ENCODE measurements around the gene SNRNP200.

SNRNP200 gene

DNA sequence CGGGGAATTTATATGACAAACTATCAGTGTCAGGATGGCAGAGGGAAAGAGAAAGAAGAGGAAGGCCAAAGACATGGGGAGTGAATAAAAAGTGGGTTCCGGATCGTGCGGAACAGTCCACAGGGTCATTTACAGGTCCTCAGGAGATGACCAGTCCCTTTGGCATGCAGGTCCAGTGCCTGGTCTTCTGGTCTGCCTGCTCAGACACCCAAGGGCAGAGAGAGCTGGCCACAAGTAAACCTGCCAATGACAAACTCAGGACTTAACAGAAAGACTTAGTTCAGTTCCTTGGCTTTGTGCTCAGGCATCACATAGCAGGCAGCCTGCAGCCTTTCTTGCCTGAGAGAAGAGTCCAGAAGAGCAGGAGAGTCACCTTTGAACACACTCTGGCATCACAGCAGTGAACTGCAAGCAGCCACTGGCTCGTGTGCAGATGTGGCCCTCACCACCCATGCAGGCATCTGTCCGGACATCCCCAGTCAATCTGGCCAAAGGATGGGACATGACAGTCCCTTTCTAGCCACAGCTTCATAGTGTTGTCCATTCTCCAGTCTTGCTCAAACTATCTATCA, 53.5 kb downstream of the SNRNP200 start:
- no peak for DNase-seq (ENCODE audit: low spot score)

- DNase-seq (ENCODE audit: low spot score), result no peak
These were observed 55.2 kb downstream of the SNRNP200 start for GRCh38 chr2:96250188-96250587.

DNA sequence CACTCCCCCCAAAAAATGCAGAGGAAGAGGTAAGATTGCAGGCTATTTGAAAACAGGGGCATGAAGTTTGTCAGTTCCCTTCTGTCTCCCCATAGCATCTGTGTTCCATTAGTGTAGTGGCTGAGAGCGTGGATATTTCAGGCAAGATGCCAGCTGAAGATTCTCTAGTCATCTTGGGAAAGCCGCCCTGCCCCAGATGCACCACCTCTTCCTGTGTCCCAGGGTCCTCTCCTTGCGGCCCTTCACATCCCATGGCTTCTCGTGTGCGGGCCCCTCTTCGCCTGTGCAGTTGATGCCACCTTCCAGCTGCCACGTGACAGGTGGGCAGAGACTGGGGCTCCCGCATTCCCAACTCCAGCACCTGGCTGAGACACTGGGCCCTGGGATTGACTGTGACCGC, 55.7 kb downstream of the SNRNP200 start:
- no peak for DNase-seq (ENCODE audit: low spot score)

DNA sequence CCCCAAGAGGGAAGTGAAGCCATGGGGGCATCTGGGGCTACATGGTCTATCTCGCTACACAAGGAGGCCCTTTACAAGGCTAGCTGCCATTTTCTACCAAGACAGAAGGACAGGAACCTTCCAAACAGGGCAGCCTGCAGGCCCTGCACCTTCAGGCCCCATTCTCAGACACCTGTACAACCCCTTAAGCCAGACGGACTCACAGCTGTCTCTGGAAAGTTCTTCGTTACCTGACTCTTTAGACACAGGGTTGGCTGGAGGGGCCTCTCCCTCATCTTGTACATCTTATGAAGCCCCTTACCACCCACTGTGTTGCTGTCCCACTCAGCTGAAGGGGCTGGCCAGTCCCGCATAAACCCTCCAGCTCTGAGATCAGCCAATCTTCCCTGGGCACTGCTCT, 56.7 kb downstream of the SNRNP200 start:
- no peak for DNase-seq (ENCODE audit: low spot score)

GRCh38 chr2:96247896-96248295, 57.5 kb downstream of the SNRNP200 start:
- no peak for DNase-seq (ENCODE audit: low spot score)

DNA sequence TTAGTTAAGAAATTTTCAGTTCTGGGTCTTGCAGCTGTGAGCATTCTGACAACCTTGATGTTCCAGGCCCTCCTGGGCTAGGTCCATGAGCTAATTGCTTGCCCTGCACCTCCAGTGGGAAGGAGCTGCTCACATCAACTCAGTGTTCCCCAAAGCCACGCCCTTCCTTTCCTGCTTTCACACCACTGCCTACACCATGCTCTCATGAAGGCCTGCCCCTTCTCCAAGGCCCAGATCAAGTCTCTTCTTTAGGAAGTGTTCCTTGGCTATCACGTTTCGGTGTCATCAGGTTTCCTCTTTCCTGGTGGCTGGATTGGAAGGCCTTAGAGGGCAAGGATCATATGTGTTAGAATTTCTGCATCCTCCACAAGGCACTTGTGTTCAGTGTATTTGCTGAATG, 58.3 kb downstream of the SNRNP200 start:
- no peak for DNase-seq (ENCODE audit: low spot score)

GRCh38 chr2:96245609-96246390, 59.5 kb downstream of the SNRNP200 start:
- no peak for DNase-seq (ENCODE audit: low spot score)

- DNase-seq (ENCODE audit: low spot score), result no peak
These were observed 61.5 kb downstream of the SNRNP200 start for GRCh38 chr2:96243843-96244242.

- DNase-seq (ENCODE audit: low spot score), result no peak
These were observed 63.3 kb downstream of the SNRNP200 start for GRCh38 chr2:96241900-96242611.

GRCh38 chr2:96241227-96241626, 64.1 kb downstream of the SNRNP200 start:
- DNase-seq (ENCODE audit: low spot score), result no peak

- no peak for DNase-seq (ENCODE audit: low spot score)
These were observed 64.9 kb downstream of the SNRNP200 start for GRCh38 chr2:96240341-96241038.

DNA sequence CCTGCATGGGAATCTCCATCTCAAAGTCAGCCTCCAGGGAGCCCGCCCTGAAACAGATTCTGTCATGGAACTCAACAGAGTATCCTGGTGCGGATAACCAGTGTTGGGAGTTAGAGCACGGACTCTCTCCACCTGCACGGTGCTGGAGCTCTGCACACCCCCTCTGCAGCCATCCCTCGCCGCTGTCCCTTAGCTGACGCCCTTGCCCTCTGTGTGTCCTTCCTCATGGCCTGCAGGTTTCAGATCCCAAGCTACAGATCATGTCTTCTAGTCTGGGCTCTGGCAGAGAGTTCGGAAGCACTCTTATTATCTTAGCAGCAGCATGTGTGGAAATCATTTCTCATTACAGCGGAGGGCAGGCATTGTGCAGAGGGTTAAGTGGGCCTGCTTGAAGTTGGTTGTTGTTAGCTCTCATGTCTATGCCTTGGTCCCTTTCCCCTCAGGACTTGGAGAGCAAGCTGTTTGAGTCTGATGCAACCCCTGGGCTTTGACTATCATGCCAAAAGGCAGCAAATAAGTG, 65.5 kb downstream of the SNRNP200 start:
- DNase-seq (ENCODE audit: low spot score), result no peak

DNA sequence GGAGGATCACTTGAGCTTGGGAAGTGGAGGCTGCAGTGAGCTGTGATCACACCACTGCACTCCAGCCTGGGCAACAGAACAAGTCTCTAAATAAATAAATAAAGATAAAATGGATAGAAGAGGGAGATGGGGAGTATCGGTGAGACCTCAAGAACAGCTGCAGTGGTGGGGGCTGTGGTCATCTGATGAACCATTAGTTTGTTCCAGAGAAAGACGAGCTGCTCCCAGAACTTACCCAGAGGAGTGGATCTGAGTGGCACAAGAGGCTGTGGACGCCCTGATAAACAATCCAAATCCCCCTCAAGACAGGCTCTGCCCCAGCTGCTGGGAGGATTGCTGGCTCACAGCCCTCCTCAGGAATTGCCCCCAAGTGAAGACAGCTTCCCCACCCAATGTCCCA, 66.3 kb downstream of the SNRNP200 start:
- DNase-seq (ENCODE audit: low spot score), result no peak

GRCh38 chr2:96238266-96238665, 67.1 kb downstream of the SNRNP200 start:
- DNase-seq (ENCODE audit: low spot score), result no peak

DNA sequence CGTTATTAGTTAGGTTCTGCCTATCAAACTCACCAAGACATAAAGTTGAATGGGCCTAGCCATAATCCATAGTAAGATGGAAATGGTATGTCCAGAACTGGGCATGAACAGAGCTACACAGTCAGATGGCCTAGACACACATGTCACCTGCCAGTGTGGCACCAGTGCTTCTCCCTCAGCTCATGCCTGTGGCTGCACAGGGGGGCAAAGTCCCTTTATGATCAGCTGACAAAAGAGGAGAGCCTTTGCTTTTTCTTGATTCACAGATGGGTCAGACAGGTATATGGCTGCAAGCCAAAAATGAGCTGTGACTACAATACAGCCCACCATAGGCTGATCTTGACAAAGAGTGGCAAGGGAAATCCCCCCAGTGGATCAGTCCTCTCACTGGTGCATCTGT, 68.5 kb downstream of the SNRNP200 start:
- no peak for DNase-seq (ENCODE audit: low spot score)

GRCh38 chr2:96233880-96234316, 71.4 kb downstream of the SNRNP200 start:
- no peak for DNase-seq (ENCODE audit: low spot score)

- no peak for DNase-seq (ENCODE audit: low spot score)
These were observed 71.9 kb downstream of the SNRNP200 start for GRCh38 chr2:96233436-96233835.

GRCh38 chr2:96231316-96231715, 74.0 kb downstream of the SNRNP200 start:
- DNase-seq (ENCODE audit: low spot score), result no peak

DNA sequence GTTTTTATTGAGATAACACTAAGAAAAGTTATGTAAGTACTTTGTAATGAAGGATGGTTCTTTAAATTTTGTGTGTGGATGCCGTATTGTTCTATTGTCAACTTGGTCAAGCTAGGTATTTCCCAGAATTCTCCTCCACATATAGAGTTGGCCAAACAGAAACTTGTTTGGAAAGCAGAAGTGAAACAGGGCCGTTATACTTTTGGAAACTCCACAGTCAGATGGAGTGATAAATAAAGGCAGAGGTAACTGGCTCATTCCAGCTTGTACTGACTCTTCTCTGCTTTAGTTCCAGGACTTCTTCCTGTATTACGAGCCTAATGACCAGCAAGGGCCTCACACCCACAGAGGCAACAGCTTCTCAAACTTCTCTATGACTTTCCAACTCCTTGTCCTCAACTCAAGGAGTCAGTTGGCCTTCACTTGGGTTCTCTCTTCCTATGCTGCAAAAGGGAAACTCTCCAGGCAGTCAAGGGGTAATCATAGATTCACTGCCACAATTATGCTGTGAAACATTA, 80.3 kb downstream of the SNRNP200 start:
- DNase-seq (ENCODE audit: low spot score), result no peak

Measured in left forelimb (tissue), 1 donor.